Fibroblast of pulmonary artery (primary cell): Measurements from ENCODE around the gene MRPS18A.

Experiments
- DNase-seq: peaks from one replicate; pipeline ENCODE4 v3.0.0-alpha.2; 2010; ENCODE audit warnings: low read depth
- H3K4me3 ChIP-seq: replicated peaks from 2 replicates; pipeline ENCODE4 v1.5.1; 2011; ENCODE audit warnings: low read depth, mild to moderate bottlenecking, control low read depth, low read length, moderate library complexity
- TF ChIP-seq, protein P1 (sequence below): IDR thresholded peaks from 2 replicates; pipeline ENCODE4 v1.5.1; 2011; ENCODE audit warnings: mild to moderate bottlenecking, control low read depth, low read length, inconsistent platforms; ENCODE audit errors: missing control alignments

MRPS18A gene

GRCh38 chr6:43648248-43648647 is 39.3 kb downstream of the MRPS18A start:
- DNase-seq, result no peak

GRCh38 chr6:43647613-43648012 is 40.0 kb downstream of the MRPS18A start:
- TF ChIP-seq, protein P1, sequence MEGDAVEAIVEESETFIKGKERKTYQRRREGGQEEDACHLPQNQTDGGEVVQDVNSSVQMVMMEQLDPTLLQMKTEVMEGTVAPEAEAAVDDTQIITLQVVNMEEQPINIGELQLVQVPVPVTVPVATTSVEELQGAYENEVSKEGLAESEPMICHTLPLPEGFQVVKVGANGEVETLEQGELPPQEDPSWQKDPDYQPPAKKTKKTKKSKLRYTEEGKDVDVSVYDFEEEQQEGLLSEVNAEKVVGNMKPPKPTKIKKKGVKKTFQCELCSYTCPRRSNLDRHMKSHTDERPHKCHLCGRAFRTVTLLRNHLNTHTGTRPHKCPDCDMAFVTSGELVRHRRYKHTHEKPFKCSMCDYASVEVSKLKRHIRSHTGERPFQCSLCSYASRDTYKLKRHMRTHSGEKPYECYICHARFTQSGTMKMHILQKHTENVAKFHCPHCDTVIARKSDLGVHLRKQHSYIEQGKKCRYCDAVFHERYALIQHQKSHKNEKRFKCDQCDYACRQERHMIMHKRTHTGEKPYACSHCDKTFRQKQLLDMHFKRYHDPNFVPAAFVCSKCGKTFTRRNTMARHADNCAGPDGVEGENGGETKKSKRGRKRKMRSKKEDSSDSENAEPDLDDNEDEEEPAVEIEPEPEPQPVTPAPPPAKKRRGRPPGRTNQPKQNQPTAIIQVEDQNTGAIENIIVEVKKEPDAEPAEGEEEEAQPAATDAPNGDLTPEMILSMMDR, result no peak
- DNase-seq, result no peak
- no peak overlapping the region for H3K4me3 ChIP-seq

More at GRCh38 chr6:43648248-43648647, 39.3 kb downstream of the MRPS18A start:
- TF ChIP-seq, protein P1, result no peak
- no peak overlapping the region for H3K4me3 ChIP-seq

GRCh38 chr6:43645613-43645964 is 42.0 kb downstream of the MRPS18A start:
- no peak for DNase-seq
- peak overlapping the region; percentile 55 for H3K4me3 ChIP-seq
- TF ChIP-seq, protein P1, result no peak

DNA sequence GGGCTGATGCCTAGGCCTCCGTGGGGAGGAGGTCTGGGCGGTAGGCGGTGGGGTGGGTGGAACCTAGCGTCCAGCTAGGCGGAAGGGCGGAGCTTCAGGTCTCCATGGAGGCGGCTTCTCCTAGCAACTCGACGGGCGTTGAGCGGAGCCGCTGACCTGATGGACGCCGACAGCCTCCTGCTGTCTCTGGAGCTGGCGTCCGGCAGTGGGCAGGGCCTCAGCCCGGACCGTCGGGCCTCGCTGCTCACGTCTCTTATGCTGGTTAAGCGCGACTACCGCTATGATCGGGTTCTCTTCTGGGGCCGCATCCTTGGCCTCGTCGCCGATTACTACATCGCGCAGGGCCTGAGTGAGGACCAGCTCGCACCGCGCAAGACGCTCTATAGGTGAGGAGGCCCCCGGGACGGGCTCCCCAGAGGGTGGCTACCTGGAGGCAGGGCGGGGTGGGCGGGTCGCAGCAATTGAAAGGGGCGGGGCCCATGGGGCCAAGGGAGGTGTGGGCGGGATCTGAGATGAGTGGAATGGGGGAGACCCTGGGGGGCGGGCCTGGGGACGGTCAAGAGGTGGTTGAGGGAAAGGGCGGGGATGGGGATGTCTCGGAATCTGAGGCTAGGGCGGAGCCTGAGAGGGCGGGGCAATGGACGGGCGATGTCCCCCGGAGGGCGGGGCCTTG is 42.5 kb downstream of the MRPS18A start, which contains the start of gene RSPH9:
RSPH9 (plus strand) TSS at position 97 of the 673 bp plus-strand sequence; CDS start at position 160, 63 bp downstream.
- TF ChIP-seq, protein P1, result no peak
- peak; percentile 66 for DNase-seq
- H3K4me3 ChIP-seq, result peak within 1 kb of the TSS; percentile 55

- TF ChIP-seq, protein P1, result no peak
- H3K4me3 ChIP-seq, result no peak overlapping the region
- DNase-seq, result no peak
Observed at GRCh38 chr6:43639984-43640800, 47.4 kb downstream of the MRPS18A start.

GRCh38 chr6:43636308-43636659 is 51.3 kb downstream of the MRPS18A start:
- TF ChIP-seq, protein P1, result no peak
- DNase-seq, result peak; percentile 17

More at GRCh38 chr6:43636308-43636659, 51.3 kb downstream of the MRPS18A start:
- H3K4me3 ChIP-seq, result peak overlapping the region; percentile 97
